GM12878 (cell line): ENCODE measurements around the gene PARD6B. TPM values are rescaled to one million over a fixed set of nuclear protein-coding genes. Genes with fewer than 3 reads are reported as not detected.

ENCODE experiments used
- BACH1 ChIP-seq: fragments of 450-650 bp; IDR thresholded peaks from 2 replicates; pipeline ENCODE4 v1.6.1; 2017; ENCODE audit warnings: mild to moderate bottlenecking, borderline replicate concordance
- BHLHE40 ChIP-seq, 2 experiments: fragments of 450-650 bp in 1 of 2; IDR thresholded peaks; 2 replicates each; pipeline ENCODE4 v1.6.1; 2011 to 2017; ENCODE audit warnings: low read depth in 2 of 2, borderline replicate concordance in 1 of 2, improper control_type of control experiment in 1 of 2, low read length in 1 of 2, mild to moderate bottlenecking in 1 of 2
- CBFB ChIP-seq: IDR thresholded peaks from 2 replicates; pipeline ENCODE4 v1.6.1; 2016; ENCODE audit warnings: antibody characterized with exemption, low read depth
- CBX3 ChIP-seq: fragments of 200-600 bp; sonication (generic); IDR thresholded peaks from 2 replicates; pipeline ENCODE4 v1.6.1; 2016; ENCODE audit warnings: low read depth, borderline replicate concordance
- ESRRA ChIP-seq: IDR thresholded peaks from 2 replicates; pipeline ENCODE4 v1.6.1; 2012; ENCODE audit warnings: mild to moderate bottlenecking, low read length, improper control_type of control experiment
- FOS ChIP-seq: IDR thresholded peaks from 3 replicates; pipeline ENCODE4 v1.6.1; 2011; ENCODE audit warnings: borderline replicate concordance; ENCODE audit not compliant: insufficient read length; ENCODE audit errors: extremely low read depth
- IKZF1 ChIP-seq: fragments of 450-650 bp; conservative IDR thresholded peaks from 2 replicates; pipeline ENCODE4 v1.6.1; 2017; ENCODE audit warnings: antibody characterized with exemption, mild to moderate bottlenecking
- IRF4 ChIP-seq: IDR thresholded peaks from 2 replicates; pipeline ENCODE4 v1.6.1; 2011; ENCODE audit warnings: low read depth, low read length
- JUNB ChIP-seq: IDR thresholded peaks from 2 replicates; pipeline ENCODE4 v1.6.1; 2016; ENCODE audit warnings: antibody characterized with exemption, mild to moderate bottlenecking
- LARP7 ChIP-seq: fragments of 450-650 bp; IDR thresholded peaks from 2 replicates; pipeline ENCODE4 v1.6.1; 2017; ENCODE audit warnings: mild to moderate bottlenecking
- MTA2 ChIP-seq: fragments of 450-650 bp; IDR thresholded peaks from 2 replicates; pipeline ENCODE4 v1.6.1; 2016; ENCODE audit warnings: low read depth, mild to moderate bottlenecking, moderate library complexity
- NR2F1 ChIP-seq: fragments of 450-650 bp; conservative IDR thresholded peaks from 2 replicates; pipeline ENCODE4 v1.6.1; 2017; ENCODE audit warnings: mild to moderate bottlenecking
- PAX8 ChIP-seq: fragments of 450-650 bp; IDR thresholded peaks from 2 replicates; pipeline ENCODE4 v1.6.1; 2017; ENCODE audit warnings: mild to moderate bottlenecking, moderate library complexity
- POLR2AphosphoS5 ChIP-seq: IDR thresholded peaks from 2 replicates; pipeline ENCODE4 v1.6.1; 2011; ENCODE audit warnings: mild to moderate bottlenecking, low read length, inconsistent platforms
- RAD51 ChIP-seq: fragments of 450-650 bp; IDR thresholded peaks from 2 replicates; pipeline ENCODE4 v1.6.1; 2016; ENCODE audit warnings: moderate library complexity, mild to moderate bottlenecking, inconsistent platforms
- RBBP5 ChIP-seq: fragments of 200-600 bp; sonication (generic); conservative IDR thresholded peaks from 2 replicates; pipeline ENCODE4 v1.6.1; 2016
- SIX5 ChIP-seq: IDR thresholded peaks from 2 replicates; pipeline ENCODE4 v1.6.1; 2011; ENCODE audit warnings: mild to moderate bottlenecking, low read depth, low read length, moderate library complexity; ENCODE audit not compliant: severe bottlenecking
- SREBF2 ChIP-seq: IDR thresholded peaks from 2 replicates; pipeline ENCODE4 v1.6.1; 2012; ENCODE audit warnings: mild to moderate bottlenecking, low read length
- SRF ChIP-seq, 2 experiments: IDR thresholded peaks; 2 replicates each; pipeline ENCODE4 v1.6.1; 2011; ENCODE audit warnings: low read depth in 2 of 2, low read length in 2 of 2, mild to moderate bottlenecking in 1 of 2, moderate library complexity in 1 of 2
- TCF12 ChIP-seq: IDR thresholded peaks from 2 replicates; pipeline ENCODE4 v1.6.1; 2011; ENCODE audit warnings: low read depth, mild to moderate bottlenecking, low read length
- YY1 ChIP-seq: IDR thresholded peaks from 2 replicates; pipeline ENCODE4 v1.6.1; 2011; ENCODE audit warnings: low read depth, mild to moderate bottlenecking, low read length
- ZSCAN29 ChIP-seq: fragments of 450-650 bp; IDR thresholded peaks from 2 replicates; pipeline ENCODE4 v1.6.1; 2017; ENCODE audit warnings: mild to moderate bottlenecking, moderate library complexity
- polyA plus RNA-seq, 11 experiments: library from polyadenylated mRNA; depleted of rRNA in 4 of 11; unstranded in 6 of 11; stranded (reverse) in 5 of 11; fragments of >200 nt; fragmentation: Nextera tagmentation in 4 of 11; fragmentation: Illumina TruSeq in 1 of 11; extraction: Ambion mirVana in 4 of 11; extraction: Trizol in 1 of 11; gene quantifications; 1 replicate in 1 of 11; 2 replicates in 10 of 11; pipeline versions ENCODE4 v1.2.1 to v1.2.3, GENCODE V29; 2011 to 2016; ENCODE audit warnings: inconsistent platforms in 2 of 11, missing spikeins in 2 of 11, low read depth in 1 of 11
- total RNA-seq, 4 experiments: library from RNA; depleted of rRNA in 3 of 4; stranded (reverse); fragments of >200 nt in 3 of 4; fragmentation: Illumina TruSeq in 1 of 4; extraction: Trizol in 1 of 4; gene quantifications; 2 replicates each; pipeline versions ENCODE4 v1.2.1 to v1.2.3, GENCODE V29; 2013 to 2021
- TF ChIP-seq, protein P1 (sequence below): fragments of 450-650 bp; IDR thresholded peaks from 2 replicates; pipeline ENCODE4 v1.6.1; 2016; ENCODE audit warnings: mild to moderate bottlenecking
- TF ChIP-seq, protein P2 (sequence below): IDR thresholded peaks from 2 replicates; pipeline ENCODE4 v1.6.1; 2011; ENCODE audit warnings: low read depth, mild to moderate bottlenecking, low read length, moderate library complexity, borderline replicate concordance; ENCODE audit errors: extremely low read depth
- TF ChIP-seq, protein P3 (sequence below): fragments of 450-650 bp; IDR thresholded peaks from 2 replicates; pipeline ENCODE4 v1.6.1; 2018; ENCODE audit warnings: mild to moderate bottlenecking, low read depth, moderate library complexity; ENCODE audit not compliant: partially characterized antibody
- TF ChIP-seq, protein P4 (sequence below): fragments of 450-650 bp; IDR thresholded peaks from 2 replicates; pipeline ENCODE4 v1.6.1; 2017; ENCODE audit warnings: mild to moderate bottlenecking

Gene PARD6B
- total and polyA plus RNA-seq, 10 of the 15 experiments (the other 5 are each of a cell fraction or from before 2014, with no cell fraction given): 0.57 to 4.7 (median 2.0) TPM

DNA sequence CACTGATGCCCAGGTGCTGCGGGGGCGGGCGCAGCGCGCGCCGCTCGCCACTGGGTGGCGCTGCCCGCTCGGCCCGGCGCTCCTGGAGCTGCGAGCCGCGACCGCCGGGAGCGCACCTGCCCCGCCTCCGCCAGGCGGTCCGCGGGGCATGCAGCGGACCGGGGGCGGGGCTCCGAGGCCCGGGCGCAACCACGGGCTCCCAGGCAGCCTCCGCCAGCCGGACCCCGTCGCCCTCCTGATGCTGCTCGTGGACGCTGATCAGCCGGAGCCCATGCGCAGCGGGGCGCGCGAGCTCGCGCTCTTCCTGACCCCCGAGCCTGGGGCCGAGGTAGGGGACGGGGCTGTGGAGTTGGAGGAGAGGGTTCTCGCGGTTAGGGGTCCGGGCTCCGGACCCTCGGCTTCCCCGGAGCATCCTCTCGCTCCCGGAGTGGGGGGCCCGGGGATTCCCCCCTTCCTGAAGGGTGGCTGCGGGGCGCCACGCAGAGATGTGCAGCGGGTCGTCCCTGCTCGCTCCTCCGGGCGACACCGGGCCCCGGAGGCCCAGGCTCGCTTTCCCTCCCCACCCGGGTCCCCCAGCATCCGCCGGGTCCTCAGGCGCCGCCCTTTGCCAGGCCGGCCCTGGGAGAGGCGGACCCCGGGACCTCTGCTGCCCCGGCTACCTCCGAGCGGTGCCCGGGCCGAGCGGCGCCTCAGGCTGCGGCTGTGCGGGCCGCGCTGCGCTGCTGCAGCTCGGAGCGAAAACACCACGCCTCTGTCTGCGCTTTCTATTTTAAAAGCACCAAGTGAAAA lies 63.7 kb downstream of the PARD6B start, which contains the start of gene BCAS4 (continued):
- TF ChIP-seq NR2F1: peak; percentile 59
- no peak for TF ChIP-seq RAD51
- TF ChIP-seq, protein P1, sequence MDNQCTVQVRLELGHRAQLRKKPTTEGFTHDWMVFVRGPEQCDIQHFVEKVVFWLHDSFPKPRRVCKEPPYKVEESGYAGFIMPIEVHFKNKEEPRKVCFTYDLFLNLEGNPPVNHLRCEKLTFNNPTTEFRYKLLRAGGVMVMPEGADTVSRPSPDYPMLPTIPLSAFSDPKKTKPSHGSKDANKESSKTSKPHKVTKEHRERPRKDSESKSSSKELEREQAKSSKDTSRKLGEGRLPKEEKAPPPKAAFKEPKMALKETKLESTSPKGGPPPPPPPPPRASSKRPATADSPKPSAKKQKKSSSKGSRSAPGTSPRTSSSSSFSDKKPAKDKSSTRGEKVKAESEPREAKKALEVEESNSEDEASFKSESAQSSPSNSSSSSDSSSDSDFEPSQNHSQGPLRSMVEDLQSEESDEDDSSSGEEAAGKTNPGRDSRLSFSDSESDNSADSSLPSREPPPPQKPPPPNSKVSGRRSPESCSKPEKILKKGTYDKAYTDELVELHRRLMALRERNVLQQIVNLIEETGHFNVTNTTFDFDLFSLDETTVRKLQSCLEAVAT: no peak
- TF ChIP-seq JUNB: no peak
- no peak for TF ChIP-seq ESRRA
- no peak for TF ChIP-seq CBX3
- peak; percentile 71; the same call in 1 of the 2 replicates for TF ChIP-seq ZSCAN29
- no peak for TF ChIP-seq FOS
- TF ChIP-seq SREBF2: no peak
- no peak for TF ChIP-seq CBFB
- peak; percentile 83 for TF ChIP-seq IKZF1
- TF ChIP-seq LARP7: peak; percentile 82
- TF ChIP-seq, protein P2, sequence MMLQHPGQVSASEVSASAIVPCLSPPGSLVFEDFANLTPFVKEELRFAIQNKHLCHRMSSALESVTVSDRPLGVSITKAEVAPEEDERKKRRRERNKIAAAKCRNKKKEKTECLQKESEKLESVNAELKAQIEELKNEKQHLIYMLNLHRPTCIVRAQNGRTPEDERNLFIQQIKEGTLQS: no peak
- TF ChIP-seq PAX8: no peak
- no peak for TF ChIP-seq SRF (IDR thresholded peaks at IDR 0.05; ENCODE audit: low read depth in 2 of 2, low read length in 2 of 2)
- peak; percentile 70 to 90; a peak in 3 of 4 replicates for TF ChIP-seq BHLHE40 (IDR thresholded peaks at IDR 0.05; ENCODE audit: borderline replicate concordance in 1 of 2, low read depth in 2 of 2, low read length in 1 of 2)
- TF ChIP-seq IRF4: 0 out of 2 replicates have a peak, but pooled peaks have one; percentile 32
- peak; percentile 84 for TF ChIP-seq BACH1
- TF ChIP-seq POLR2AphosphoS5: peak; percentile 54; the same call in 1 of the 2 replicates
- no peak for TF ChIP-seq MTA2
- TF ChIP-seq, protein P3, sequence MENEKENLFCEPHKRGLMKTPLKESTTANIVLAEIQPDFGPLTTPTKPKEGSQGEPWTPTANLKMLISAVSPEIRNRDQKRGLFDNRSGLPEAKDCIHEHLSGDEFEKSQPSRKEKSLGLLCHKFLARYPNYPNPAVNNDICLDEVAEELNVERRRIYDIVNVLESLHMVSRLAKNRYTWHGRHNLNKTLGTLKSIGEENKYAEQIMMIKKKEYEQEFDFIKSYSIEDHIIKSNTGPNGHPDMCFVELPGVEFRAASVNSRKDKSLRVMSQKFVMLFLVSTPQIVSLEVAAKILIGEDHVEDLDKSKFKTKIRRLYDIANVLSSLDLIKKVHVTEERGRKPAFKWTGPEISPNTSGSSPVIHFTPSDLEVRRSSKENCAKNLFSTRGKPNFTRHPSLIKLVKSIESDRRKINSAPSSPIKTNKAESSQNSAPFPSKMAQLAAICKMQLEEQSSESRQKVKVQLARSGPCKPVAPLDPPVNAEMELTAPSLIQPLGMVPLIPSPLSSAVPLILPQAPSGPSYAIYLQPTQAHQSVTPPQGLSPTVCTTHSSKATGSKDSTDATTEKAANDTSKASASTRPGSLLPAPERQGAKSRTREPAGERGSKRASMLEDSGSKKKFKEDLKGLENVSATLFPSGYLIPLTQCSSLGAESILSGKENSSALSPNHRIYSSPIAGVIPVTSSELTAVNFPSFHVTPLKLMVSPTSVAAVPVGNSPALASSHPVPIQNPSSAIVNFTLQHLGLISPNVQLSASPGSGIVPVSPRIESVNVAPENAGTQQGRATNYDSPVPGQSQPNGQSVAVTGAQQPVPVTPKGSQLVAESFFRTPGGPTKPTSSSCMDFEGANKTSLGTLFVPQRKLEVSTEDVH: no peak
- no peak for TF ChIP-seq SIX5
- no peak for TF ChIP-seq RBBP5
- TF ChIP-seq, protein P4, sequence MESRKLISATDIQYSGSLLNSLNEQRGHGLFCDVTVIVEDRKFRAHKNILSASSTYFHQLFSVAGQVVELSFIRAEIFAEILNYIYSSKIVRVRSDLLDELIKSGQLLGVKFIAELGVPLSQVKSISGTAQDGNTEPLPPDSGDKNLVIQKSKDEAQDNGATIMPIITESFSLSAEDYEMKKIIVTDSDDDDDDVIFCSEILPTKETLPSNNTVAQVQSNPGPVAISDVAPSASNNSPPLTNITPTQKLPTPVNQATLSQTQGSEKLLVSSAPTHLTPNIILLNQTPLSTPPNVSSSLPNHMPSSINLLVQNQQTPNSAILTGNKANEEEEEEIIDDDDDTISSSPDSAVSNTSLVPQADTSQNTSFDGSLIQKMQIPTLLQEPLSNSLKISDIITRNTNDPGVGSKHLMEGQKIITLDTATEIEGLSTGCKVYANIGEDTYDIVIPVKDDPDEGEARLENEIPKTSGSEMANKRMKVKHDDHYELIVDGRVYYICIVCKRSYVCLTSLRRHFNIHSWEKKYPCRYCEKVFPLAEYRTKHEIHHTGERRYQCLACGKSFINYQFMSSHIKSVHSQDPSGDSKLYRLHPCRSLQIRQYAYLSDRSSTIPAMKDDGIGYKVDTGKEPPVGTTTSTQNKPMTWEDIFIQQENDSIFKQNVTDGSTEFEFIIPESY: no peak
- TF ChIP-seq TCF12: peak; percentile 98
- peak; percentile 85 for TF ChIP-seq YY1
